ENCODE data around the gene KDM5A. TPM values are rescaled to one million over a fixed set of nuclear protein-coding genes. Genes with fewer than 3 reads are reported as not detected.

Gene KDM5A
- total RNA-seq, 1 donor from 2014 or later, result 45.7 TPM

GRCh38 chr12:295132-295531, 94.0 kb downstream of the KDM5A start:
- TF ChIP-seq CTCF (IDR thresholded peaks at IDR 0.05), result no peak
- no peak for TF ChIP-seq POLR2AphosphoS5 (IDR thresholded peaks at IDR 0.05; ENCODE audit: insufficient read depth in 1 of 2, low read depth in 1 of 2)
- TF ChIP-seq POLR2A (IDR thresholded peaks at IDR 0.05), result no peak
- H3K36me3 ChIP-seq, result peaks cover 0 to 60% of the 10 kb centered on the region in 2 donors
- H3K4me1 ChIP-seq, result peaks cover 7% of the 10 kb centered on the region
- no peaks in the 10 kb centered on the region for H3K9me3 ChIP-seq
- intact Hi-C loops (cut with DNase I), result no loop called here
- no peaks in the 10 kb centered on the region for H3K27me3 ChIP-seq
- no peak overlapping the region for H3K4me3 ChIP-seq
- H3K27ac ChIP-seq, result no peak overlapping the region
- DNase-seq (ENCODE audit: extremely low spot score in 2 of 2), result no peak

- TF ChIP-seq POLR2A (IDR thresholded peaks at IDR 0.05) (no peak), CTCF (IDR thresholded peaks at IDR 0.05) (no peak), POLR2AphosphoS5 (IDR thresholded peaks at IDR 0.05; ENCODE audit: insufficient read depth in 1 of 2, low read depth in 1 of 2) (no peak)
- Histone ChIP-seq H3K4me3 (no peak overlapping the region), H3K27me3 (no peaks in the 10 kb centered on the region), H3K27ac (no peak overlapping the region), H3K4me1 (peaks cover 7% of the 10 kb centered on the region), H3K36me3 (peaks cover 0 to 59% of the 10 kb centered on the region in 2 donors), H3K9me3 (no peaks in the 10 kb centered on the region)
- no peak for DNase-seq (ENCODE audit: extremely low spot score in 2 of 2)
- intact Hi-C loops (cut with DNase I), result no loop called here
Measured at GRCh38 chr12:293199-293598, 95.9 kb downstream of the KDM5A start.

GRCh38 chr12:292186-292585, 96.9 kb downstream of the KDM5A start:
- Histone ChIP-seq H3K27me3 (no peaks in the 10 kb centered on the region), H3K9me3 (no peaks in the 10 kb centered on the region), H3K36me3 (peaks cover 0 to 54% of the 10 kb centered on the region in 2 donors), H3K27ac (no peak overlapping the region), H3K4me3 (no peak overlapping the region), H3K4me1 (peaks cover 7% of the 10 kb centered on the region)
- TF ChIP-seq CTCF (IDR thresholded peaks at IDR 0.05) (no peak), POLR2AphosphoS5 (IDR thresholded peaks at IDR 0.05; ENCODE audit: insufficient read depth in 1 of 2, low read depth in 1 of 2) (no peak)
- intact Hi-C loops (cut with DNase I), result no loop called here
- no peak for DNase-seq (ENCODE audit: extremely low spot score in 2 of 2)

- Histone ChIP-seq H3K36me3 (peaks cover 0 to 47% of the 10 kb centered on the region in 2 donors), H3K27me3 (no peaks in the 10 kb centered on the region), H3K4me3 (no peak overlapping the region), H3K9me3 (no peaks in the 10 kb centered on the region), H3K27ac (no peak overlapping the region), H3K4me1 (peaks cover 7% of the 10 kb centered on the region)
- intact Hi-C loops (cut with DNase I), result no loop called here
- no peak for TF ChIP-seq CTCF (IDR thresholded peaks at IDR 0.05)
- no peak for TF ChIP-seq POLR2A (IDR thresholded peaks at IDR 0.05)
- no peak for TF ChIP-seq POLR2AphosphoS5 (IDR thresholded peaks at IDR 0.05; ENCODE audit: insufficient read depth in 1 of 2, low read depth in 1 of 2)
- no peak for DNase-seq (ENCODE audit: extremely low spot score in 2 of 2)
Measured at GRCh38 chr12:291153-291723, 97.9 kb downstream of the KDM5A start.

GRCh38 chr12:288687-289086, 100.4 kb downstream of the KDM5A start:
- Histone ChIP-seq H3K4me3 (no peak overlapping the region), H3K27ac (no peak overlapping the region), H3K4me1 (peaks cover 7% of the 10 kb centered on the region), H3K36me3 (peaks cover 0 to 46% of the 10 kb centered on the region in 2 donors), H3K9me3 (no peaks in the 10 kb centered on the region), H3K27me3 (no peaks in the 10 kb centered on the region)
- TF ChIP-seq CTCF (IDR thresholded peaks at IDR 0.05), result no peak
- TF ChIP-seq POLR2A (IDR thresholded peaks at IDR 0.05), result no peak
- TF ChIP-seq POLR2AphosphoS5 (IDR thresholded peaks at IDR 0.05; ENCODE audit: insufficient read depth in 1 of 2, low read depth in 1 of 2), result no peak
- DNase-seq (ENCODE audit: extremely low spot score in 2 of 2), result no peak
- intact Hi-C loops (cut with DNase I), result no loop called here

Data from vagina (tissue), 2 donors.